ENCODE measurements around the gene RHBDL3. TPM values are rescaled to one million over a fixed set of nuclear protein-coding genes. Genes with fewer than 3 reads are reported as not detected.

RHBDL3 gene
- total and polyA plus RNA-seq, 9 donors, result 0.83 to 5.6 (median 2.0) TPM

GRCh38 chr17:32355649-32356377, 90.2 kb downstream of the RHBDL3 start:
- Histone ChIP-seq H3K27ac (no peak overlapping the region), H3K36me3 (no peaks in the 10 kb centered on the region), H3K4me1 (ENCODE audit: insufficient read depth) (peaks cover 19% of the 10 kb centered on the region), H3K27me3 (no peaks in the 10 kb centered on the region), H3K4me3 (no peak overlapping the region), H3K9me3 (no peaks in the 10 kb centered on the region)
- DNase-seq, result no peak
- 30 to 44% (median 35%) methylated on average over 6 of the region's 6 CpGs for WGBS, 3 donors
- intact Hi-C loops (cut with DNase I), result no loop called here
- no peak for TF ChIP-seq EP300 (IDR thresholded peaks at IDR 0.05)

DNA sequence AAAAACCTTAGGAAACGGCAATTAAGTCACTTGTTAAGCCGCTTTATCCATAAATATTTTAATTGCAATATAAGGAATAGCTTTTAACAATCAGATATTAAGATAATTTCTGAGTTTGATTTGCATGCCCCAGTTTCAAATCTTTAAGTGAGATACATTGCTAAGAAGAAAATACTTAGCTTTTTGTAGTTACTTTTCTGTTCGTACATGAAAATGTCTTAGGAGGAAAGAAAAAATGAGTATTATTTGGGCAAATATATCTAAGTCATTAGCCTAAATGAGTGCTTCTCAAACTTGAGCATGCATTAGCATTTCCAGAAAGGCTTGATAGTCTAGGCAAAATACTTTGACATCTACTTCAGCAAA, 90.7 kb downstream of the RHBDL3 start:
- DNase-seq, result no peak
- no peaks in the 10 kb centered on the region for H3K27me3 ChIP-seq
- intact Hi-C loops (cut with DNase I), result no loop called here
- H3K4me3 ChIP-seq, result no peak overlapping the region
- H3K27ac ChIP-seq, result no peak overlapping the region
- H3K36me3 ChIP-seq, result no peaks in the 10 kb centered on the region
- TF ChIP-seq POLR2A (IDR thresholded peaks at IDR 0.05) (no peak), EP300 (IDR thresholded peaks at IDR 0.05) (no peak)
- TF ChIP-seq, protein P1, sequence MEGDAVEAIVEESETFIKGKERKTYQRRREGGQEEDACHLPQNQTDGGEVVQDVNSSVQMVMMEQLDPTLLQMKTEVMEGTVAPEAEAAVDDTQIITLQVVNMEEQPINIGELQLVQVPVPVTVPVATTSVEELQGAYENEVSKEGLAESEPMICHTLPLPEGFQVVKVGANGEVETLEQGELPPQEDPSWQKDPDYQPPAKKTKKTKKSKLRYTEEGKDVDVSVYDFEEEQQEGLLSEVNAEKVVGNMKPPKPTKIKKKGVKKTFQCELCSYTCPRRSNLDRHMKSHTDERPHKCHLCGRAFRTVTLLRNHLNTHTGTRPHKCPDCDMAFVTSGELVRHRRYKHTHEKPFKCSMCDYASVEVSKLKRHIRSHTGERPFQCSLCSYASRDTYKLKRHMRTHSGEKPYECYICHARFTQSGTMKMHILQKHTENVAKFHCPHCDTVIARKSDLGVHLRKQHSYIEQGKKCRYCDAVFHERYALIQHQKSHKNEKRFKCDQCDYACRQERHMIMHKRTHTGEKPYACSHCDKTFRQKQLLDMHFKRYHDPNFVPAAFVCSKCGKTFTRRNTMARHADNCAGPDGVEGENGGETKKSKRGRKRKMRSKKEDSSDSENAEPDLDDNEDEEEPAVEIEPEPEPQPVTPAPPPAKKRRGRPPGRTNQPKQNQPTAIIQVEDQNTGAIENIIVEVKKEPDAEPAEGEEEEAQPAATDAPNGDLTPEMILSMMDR (IDR thresholded peaks at IDR 0.05), result no peak
- WGBS, 3 donors, result 87 to 89% (median 88%) methylated on average over 3 of the region's 3 CpGs
- H3K9me3 ChIP-seq, result no peaks in the 10 kb centered on the region
- H3K4me1 ChIP-seq (ENCODE audit: insufficient read depth), result peaks cover 19% of the 10 kb centered on the region

GRCh38 chr17:32356750-32357149, 91.1 kb downstream of the RHBDL3 start:
- H3K9me3 ChIP-seq, result no peaks in the 10 kb centered on the region
- no peak overlapping the region for H3K4me3 ChIP-seq
- intact Hi-C loops (cut with DNase I), result no loop called here
- no peak for TF ChIP-seq POLR2A (IDR thresholded peaks at IDR 0.05)
- TF ChIP-seq EP300 (IDR thresholded peaks at IDR 0.05), result no peak
- TF ChIP-seq, protein P1 (IDR thresholded peaks at IDR 0.05), result no peak
- no peaks in the 10 kb centered on the region for H3K36me3 ChIP-seq
- H3K4me1 ChIP-seq (ENCODE audit: insufficient read depth), result peaks cover 19% of the 10 kb centered on the region
- no peak overlapping the region for H3K27ac ChIP-seq
- no peak for DNase-seq
- 92 to 94% (median 94%) methylated on average over 5 of the region's 5 CpGs for WGBS, 3 donors
- H3K27me3 ChIP-seq, result no peaks in the 10 kb centered on the region

DNA sequence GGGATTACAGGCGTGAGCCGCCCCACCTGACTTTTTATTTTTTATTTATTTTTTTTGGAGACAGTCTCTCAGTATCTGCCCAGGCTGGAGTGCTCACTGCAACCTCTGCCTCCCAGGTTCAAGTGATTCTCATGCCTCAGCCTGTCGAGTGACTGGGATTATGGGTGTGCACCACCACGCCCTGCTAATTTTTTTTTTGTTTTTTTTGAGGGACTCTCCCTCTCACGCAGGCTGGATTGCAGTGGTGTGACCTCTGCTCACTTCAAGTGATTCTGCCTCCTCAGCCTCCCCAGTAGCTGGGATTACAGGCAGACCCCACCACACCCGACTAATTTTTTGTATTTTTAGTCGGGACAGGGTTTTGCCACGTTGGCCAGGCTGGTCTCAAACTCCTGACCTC, 92.0 kb downstream of the RHBDL3 start:
- no peaks in the 10 kb centered on the region for H3K36me3 ChIP-seq
- 80 to 85% (median 83%) methylated on average over 8 of the region's 8 CpGs for WGBS, 3 donors
- TF ChIP-seq EP300 (IDR thresholded peaks at IDR 0.05), result no peak
- H3K27ac ChIP-seq, result no peak overlapping the region
- no peak for DNase-seq
- no peaks in the 10 kb centered on the region for H3K9me3 ChIP-seq
- H3K27me3 ChIP-seq, result no peaks in the 10 kb centered on the region
- no peak overlapping the region for H3K4me3 ChIP-seq
- peaks cover 17% of the 10 kb centered on the region for H3K4me1 ChIP-seq (ENCODE audit: insufficient read depth)
- intact Hi-C loops (cut with DNase I), result no loop called here

DNA sequence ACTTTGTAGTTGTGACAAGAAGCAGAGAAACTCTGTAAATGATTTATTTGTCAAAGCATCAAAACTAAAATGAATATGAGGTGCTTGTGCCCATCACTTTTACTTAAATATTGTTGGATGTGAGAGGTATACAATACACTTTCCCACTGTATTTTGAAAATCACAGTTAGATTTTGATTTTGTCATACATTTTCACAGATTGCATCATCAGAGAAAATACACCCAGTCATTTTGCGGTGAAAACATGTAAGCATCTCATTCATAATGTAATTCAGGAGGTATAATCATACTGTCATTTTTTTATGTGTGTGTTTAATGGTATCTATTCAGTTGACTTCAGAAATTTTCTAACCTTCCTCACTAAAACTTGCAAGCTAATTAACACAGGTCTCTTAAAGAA, 95.6 kb downstream of the RHBDL3 start:
- TF ChIP-seq POLR2A (IDR thresholded peaks at IDR 0.05) (no peak), EP300 (IDR thresholded peaks at IDR 0.05) (no peak)
- TF ChIP-seq, protein P1 (IDR thresholded peaks at IDR 0.05), result no peak
- intact Hi-C loops (cut with DNase I), result no loop called here
- DNase-seq, result no peak
- no peaks in the 10 kb centered on the region for H3K9me3 ChIP-seq
- WGBS, 3 donors, result 79 to 91% (median 90%) methylated on average over 1 of the region's 1 CpG
- peaks cover 3% of the 10 kb centered on the region for H3K4me1 ChIP-seq (ENCODE audit: insufficient read depth)
- H3K4me3 ChIP-seq, result no peak overlapping the region
- no peaks in the 10 kb centered on the region for H3K36me3 ChIP-seq
- no peak overlapping the region for H3K27ac ChIP-seq
- no peaks in the 10 kb centered on the region for H3K27me3 ChIP-seq

Measured in ovary (tissue), 9 donors.